GM18519 (cell line): ENCODE measurements around the gene HCST.
"Not testable (repeated sequence)": the region's sequence is repeated elsewhere in the genome, so short reads cannot be mapped to it uniquely, and the experiment has no call there.

ENCODE experiments used
- ATAC-seq: cut with Tn5 transposase; IDR thresholded peaks from one replicate; pipeline ENCODE4 v1.9.1; 2021; ENCODE audit warnings: mild to moderate bottlenecking, moderate library complexity; ENCODE audit not compliant: unreplicated experiment, low FRiP score

The HCST gene

GRCh38 chr19:35879068-35879467, 23.3 kb upstream of the HCST start:
- no peak for ATAC-seq

- ATAC-seq: no peak
Observed at GRCh38 chr19:35879770-35880317, 22.5 kb upstream of the HCST start.

GRCh38 chr19:35882114-35882832, 20.1 kb upstream of the HCST start:
- ATAC-seq: no peak

GRCh38 chr19:35883882-35884281, 18.4 kb upstream of the HCST start:
- no peak for ATAC-seq

GRCh38 chr19:35885225-35885738, 17.0 kb upstream of the HCST start:
- no peak for ATAC-seq

- no peak for ATAC-seq
Observed at GRCh38 chr19:35885904-35886303, 16.4 kb upstream of the HCST start.

GRCh38 chr19:35887197-35887596, 15.1 kb upstream of the HCST start:
- no peak for ATAC-seq

- ATAC-seq: no peak
Observed at GRCh38 chr19:35888398-35888797, 13.9 kb upstream of the HCST start.

- no peak for ATAC-seq
Observed at GRCh38 chr19:35889370-35890112, 12.8 kb upstream of the HCST start.

GRCh38 chr19:35890113-35890650, 12.1 kb upstream of the HCST start:
- no peak for ATAC-seq

GRCh38 chr19:35891819-35892218, 10.5 kb upstream of the HCST start:
- not testable (repeated sequence) for ATAC-seq

GRCh38 chr19:35894342-35894741, 8.0 kb upstream of the HCST start:
- ATAC-seq: no peak

GRCh38 chr19:35895911-35896642, 6.3 kb upstream of the HCST start:
- ATAC-seq: no peak

- no peak for ATAC-seq
Observed at GRCh38 chr19:35896643-35897040, 5.7 kb upstream of the HCST start.

- ATAC-seq: no peak
Observed at GRCh38 chr19:35897706-35898451, 4.5 kb upstream of the HCST start.

- ATAC-seq: no peak
Observed at GRCh38 chr19:35898499-35898809, 3.9 kb upstream of the HCST start.

- no peak for ATAC-seq
Observed at GRCh38 chr19:35899547-35900214, 2.6 kb upstream of the HCST start.

GRCh38 chr19:35901055-35901644, 1.2 kb upstream of the HCST start:
- no peak for ATAC-seq

GRCh38 chr19:35902870-35903475, 644 bp downstream of the HCST start:
- ATAC-seq: no peak
